Coronary artery (tissue), 2 donors: ENCODE data around the gene GFY.
A peak's percentile ranks its signal among the peaks of the same experiment; 100 is the strongest.

Experiments
- DNase-seq: peaks from one replicate; pipeline ENCODE4 v3.0.0-alpha.2; 2017; ENCODE audit warnings: low spot score
- H3K27ac ChIP-seq, 2 donors: fragments of 200-600 bp; sonication (generic); one replicate each; pipeline ENCODE4 v1.5.1; 2016 to 2019
- H3K4me3 ChIP-seq: fragments of 200-600 bp; sonication (generic); 2 replicates; pipeline ENCODE4 v1.5.1; 2016; ENCODE audit warnings: mild to moderate bottlenecking, moderate library complexity
- CTCF ChIP-seq: fragments of 200-600 bp; sonication (generic); IDR thresholded peaks from one replicate; pipeline ENCODE4 v1.5.1; 2019; ENCODE audit warnings: antibody characterized with exemption

The GFY gene

GRCh38 chr19:49428547-49429451 lies 3.6 kb downstream of the GFY start:
- Histone ChIP-seq H3K4me3 (peak overlapping the region; percentile 39), H3K27ac (no peak overlapping the region)
- no peak for DNase-seq
- TF ChIP-seq CTCF = no peak

GRCh38 chr19:49430172-49430677 lies 5.0 kb downstream of the GFY start:
- Histone ChIP-seq H3K4me3 (no peak overlapping the region), H3K27ac (no peak overlapping the region)
- no peak for TF ChIP-seq CTCF
- DNase-seq = no peak

GRCh38 chr19:49430678-49431329 lies 5.6 kb downstream of the GFY start:
- Histone ChIP-seq H3K27ac (no peak overlapping the region), H3K4me3 (no peak overlapping the region)
- DNase-seq = no peak
- TF ChIP-seq CTCF = no peak

- no peak for DNase-seq
- TF ChIP-seq CTCF = no peak
- no peak overlapping the region for H3K27ac ChIP-seq
These were observed 6.2 kb downstream of the GFY start for GRCh38 chr19:49431330-49431749.

GRCh38 chr19:49432141-49433073 lies 7.2 kb downstream of the GFY start:
- DNase-seq = no peak
- Histone ChIP-seq H3K4me3 (peak overlapping the region; percentile 28), H3K27ac (no peak overlapping the region)
- TF ChIP-seq CTCF = no peak

More at GRCh38 chr19:49431330-49431749, 6.2 kb downstream of the GFY start:
- H3K4me3 ChIP-seq = no peak overlapping the region

- Histone ChIP-seq H3K4me3 (no peak overlapping the region), H3K27ac (no peak overlapping the region)
- no peak for TF ChIP-seq CTCF
- no peak for DNase-seq
These were observed 8.2 kb downstream of the GFY start for GRCh38 chr19:49433240-49433901.
